NCI-H345 treated with DMSO at 0.1 percent for 48 hours (cell line): ENCODE measurements around the gene NT5DC1.

Experiments used
- DNase-seq: peaks from one replicate; lab custom pipeline; 2025; ENCODE audit not compliant: unreplicated experiment; lab: John Stamatoyannopoulos, UW

NT5DC1 gene

GRCh38 chr6:116136373-116136772 is 35.7 kb downstream of the NT5DC1 start:
- no peak for DNase-seq

GRCh38 chr6:116136933-116137340 is 36.3 kb downstream of the NT5DC1 start:
- no peak for DNase-seq

- no peak for DNase-seq
Observed at GRCh38 chr6:116139917-116140316, 39.3 kb downstream of the NT5DC1 start.

GRCh38 chr6:116144605-116145004 is 44.0 kb downstream of the NT5DC1 start:
- no peak for DNase-seq

GRCh38 chr6:116145803-116146675 is 45.4 kb downstream of the NT5DC1 start:
- DNase-seq: no peak

GRCh38 chr6:116152620-116153019 is 52.0 kb downstream of the NT5DC1 start:
- no peak for DNase-seq

- no peak for DNase-seq
Observed at GRCh38 chr6:116154887-116155286, 54.2 kb downstream of the NT5DC1 start.

- no peak for DNase-seq
Observed at GRCh38 chr6:116156405-116157326, 56.0 kb downstream of the NT5DC1 start.

GRCh38 chr6:116157391-116157790 is 56.7 kb downstream of the NT5DC1 start:
- no peak for DNase-seq

GRCh38 chr6:116158641-116159040 is 58.0 kb downstream of the NT5DC1 start:
- no peak for DNase-seq

- DNase-seq: no peak
Observed at GRCh38 chr6:116159782-116160524, 59.3 kb downstream of the NT5DC1 start.

GRCh38 chr6:116165596-116165995 is 64.9 kb downstream of the NT5DC1 start:
- no peak for DNase-seq

- DNase-seq: no peak
Observed at GRCh38 chr6:116166369-116166768, 65.7 kb downstream of the NT5DC1 start.

- DNase-seq: no peak
Observed at GRCh38 chr6:116168148-116168547, 67.5 kb downstream of the NT5DC1 start.

- DNase-seq: no peak
Observed at GRCh38 chr6:116169880-116170279, 69.2 kb downstream of the NT5DC1 start.

- no peak for DNase-seq
Observed at GRCh38 chr6:116170358-116171057, 69.9 kb downstream of the NT5DC1 start.

GRCh38 chr6:116173928-116174327 is 73.3 kb downstream of the NT5DC1 start:
- no peak for DNase-seq

- DNase-seq: no peak
Observed at GRCh38 chr6:116175344-116175743, 74.7 kb downstream of the NT5DC1 start.

- no peak for DNase-seq
Observed at GRCh38 chr6:116176596-116176995, 75.9 kb downstream of the NT5DC1 start.

GRCh38 chr6:116180375-116180774 is 79.7 kb downstream of the NT5DC1 start:
- no peak for DNase-seq

- DNase-seq: no peak
Observed at GRCh38 chr6:116189472-116189871, 88.8 kb downstream of the NT5DC1 start.
